Testis (tissue), 3 donors: Measurements from ENCODE around the gene CLEC7A. TPM values are rescaled to one million over a fixed set of nuclear protein-coding genes. Genes with fewer than 3 reads are reported as not detected.

Source experiments
- DNase-seq: peaks from one replicate; pipeline ENCODE4 v3.0.0-alpha.2; 2019
- H3K27ac ChIP-seq, 2 donors: fragments of 200-600 bp; sonication (generic); one replicate each; pipeline ENCODE4 v1.5.1; 2019
- H3K27me3 ChIP-seq: fragments of 200-600 bp; sonication (generic); one replicate; pipeline ENCODE4 v1.5.1; 2019
- H3K36me3 ChIP-seq: fragments of 200-600 bp; sonication (generic); one replicate; pipeline ENCODE4 v1.5.1; 2017; ENCODE audit warnings: low read depth; ENCODE audit errors: missing control alignments
- H3K4me1 ChIP-seq: fragments of 200-600 bp; sonication (generic); one replicate; pipeline ENCODE4 v1.5.1; 2019
- H3K4me3 ChIP-seq, 2 donors: fragments of 200-600 bp; sonication (generic); one replicate each; pipeline ENCODE4 v1.5.1; 2017 to 2019
- H3K9me3 ChIP-seq: fragments of 200-600 bp; sonication (generic); one replicate; pipeline ENCODE4 v1.5.1; 2017
- CTCF ChIP-seq, 3 experiments: fragments of 450-650 bp in 2 of 3; fragments of 200-600 bp in 1 of 3; sonication (generic) in 1 of 3; IDR thresholded peaks; one replicate each; pipeline ENCODE4 v1.5.1; 2016 to 2019; ENCODE audit warnings: antibody characterized with exemption in 3 of 3, mild to moderate bottlenecking in 2 of 3, moderate library complexity in 1 of 3
- POLR2A ChIP-seq: fragments of 450-650 bp; IDR thresholded peaks from one replicate; pipeline ENCODE4 v1.6.1; 2017; ENCODE audit warnings: antibody characterized with exemption, mild to moderate bottlenecking, moderate library complexity
- WGBS, 2 donors: methylation state at CpG; one replicate each; pipeline ENCODE4 v1.1.5; 2018; 5-methylcytosine and 5-hydroxymethylcytosine counted together
- intact Hi-C: fragments of 100-400 bp; cut with DNase I; formaldehyde crosslinking; loops from one replicate; pipeline ENCODE4 v1.15.1; 2023; ENCODE audit warnings: low total_unique reads
- polyA plus RNA-seq: library from polyadenylated mRNA; stranded (reverse); fragments of 350-450 nt; fragmentation: Illumina TruSeq; extraction: RNeasy Lipid Tissue Mini Kit (QIAGEN cat#74804); gene quantifications from one replicate; pipeline ENCODE4 v1.2.3, GENCODE V29; 2014; ENCODE audit warnings: low read depth, low replicate concordance; ENCODE audit not compliant: insufficient read depth
- total RNA-seq, 2 donors: library from RNA; depleted of rRNA; stranded (reverse); fragments of >200 nt; gene quantifications; one replicate each; pipeline ENCODE4 v1.2.3, GENCODE V29; 2016

CLEC7A gene
- total and polyA plus RNA-seq, 3 donors from 2014 or later = 1.9 to 4.8 (median 4.4) TPM

GRCh38 chr12:10070380-10070779 is 59.6 kb downstream of the CLEC7A start:
- H3K4me1 ChIP-seq = no peaks in the 10 kb centered on the region
- no peaks in the 10 kb centered on the region for H3K9me3 ChIP-seq
- WGBS, 2 donors = 93 to 96% methylated on average over 4 of the region's 4 CpGs
- H3K4me3 ChIP-seq = no peak overlapping the region
- no peaks in the 10 kb centered on the region for H3K36me3 ChIP-seq
- H3K27ac ChIP-seq = no peak overlapping the region
- TF ChIP-seq CTCF (IDR thresholded peaks at IDR 0.05) = no peak
- no peak for TF ChIP-seq POLR2A
- DNase-seq = no peak
- no peaks in the 10 kb centered on the region for H3K27me3 ChIP-seq
- intact Hi-C loops = no loop called here

GRCh38 chr12:10069976-10070375 is 60.0 kb downstream of the CLEC7A start:
- DNase-seq = no peak
- intact Hi-C loops = no loop called here
- no peak overlapping the region for H3K27ac ChIP-seq
- no peaks in the 10 kb centered on the region for H3K4me1 ChIP-seq
- H3K27me3 ChIP-seq = no peaks in the 10 kb centered on the region
- 26 to 28% methylated on average over 3 of the region's 3 CpGs for WGBS, 2 donors
- TF ChIP-seq CTCF (IDR thresholded peaks at IDR 0.05) (no peak), POLR2A (no peak)
- H3K36me3 ChIP-seq = no peaks in the 10 kb centered on the region
- no peak overlapping the region for H3K4me3 ChIP-seq
- no peaks in the 10 kb centered on the region for H3K9me3 ChIP-seq

GRCh38 chr12:10069099-10069498 is 60.9 kb downstream of the CLEC7A start:
- H3K9me3 ChIP-seq = no peaks in the 10 kb centered on the region
- intact Hi-C loops = no loop called here
- peak overlapping the region in 1 of 2 donors; percentile 62 for H3K27ac ChIP-seq
- no peak for DNase-seq
- TF ChIP-seq CTCF (IDR thresholded peaks at IDR 0.05) (no peak), POLR2A (no peak)
- H3K27me3 ChIP-seq = no peaks in the 10 kb centered on the region
- H3K4me1 ChIP-seq = no peaks in the 10 kb centered on the region
- H3K4me3 ChIP-seq = no peak overlapping the region
- no peaks in the 10 kb centered on the region for H3K36me3 ChIP-seq
- WGBS, 2 donors = 61 to 75% methylated on average over 4 of the region's 4 CpGs

- no peaks in the 10 kb centered on the region for H3K9me3 ChIP-seq
- no peak for TF ChIP-seq CTCF (IDR thresholded peaks at IDR 0.05)
- no peak for TF ChIP-seq POLR2A
- no peaks in the 10 kb centered on the region for H3K27me3 ChIP-seq
- no peak overlapping the region for H3K4me3 ChIP-seq
- H3K4me1 ChIP-seq = no peaks in the 10 kb centered on the region
- peak overlapping the region in 1 of 2 donors; percentile 62 for H3K27ac ChIP-seq
- no peaks in the 10 kb centered on the region for H3K36me3 ChIP-seq
- intact Hi-C loops = no loop called here
- DNase-seq = no peak
- 80 to 83% methylated on average over 1 of the region's 1 CpG for WGBS, 2 donors
Observed at GRCh38 chr12:10068644-10069043, 61.4 kb downstream of the CLEC7A start.

- Histone ChIP-seq H3K4me3 (no peak overlapping the region), H3K27me3 (no peaks in the 10 kb centered on the region), H3K36me3 (no peaks in the 10 kb centered on the region), H3K9me3 (no peaks in the 10 kb centered on the region), H3K27ac (peak overlapping the region in 1 of 2 donors; percentile 62), H3K4me1 (no peaks in the 10 kb centered on the region)
- DNase-seq = no peak
- TF ChIP-seq POLR2A (no peak), CTCF (IDR thresholded peaks at IDR 0.05) (no peak)
- intact Hi-C loops = no loop called here
- WGBS, 2 donors = 26 to 58% methylated on average over 3 of the region's 3 CpGs
Observed at GRCh38 chr12:10067942-10068341, 62.1 kb downstream of the CLEC7A start.
